Panc1 (cell line): ENCODE data around the gene MTUS2.

Experiments
- POLR2AphosphoS5 ChIP-seq: IDR thresholded peaks from 2 replicates; pipeline ENCODE4 v1.6.1; 2012; ENCODE audit warnings: mild to moderate bottlenecking, low read depth, low read length, moderate library complexity
- REST ChIP-seq, 2 experiments: IDR thresholded peaks; 2 replicates each; pipeline ENCODE4 v1.6.1; 2011 to 2012; ENCODE audit warnings: low read depth in 2 of 2, control low read depth in 1 of 2, low read length in 1 of 2, mild to moderate bottlenecking in 1 of 2, moderate library complexity in 1 of 2; ENCODE audit not compliant: insufficient read depth in 1 of 2
- TF ChIP-seq, protein P1 (sequence below): fragments of 450-650 bp; IDR thresholded peaks from 2 replicates; pipeline ENCODE4 v1.5.1; 2017; ENCODE audit warnings: mild to moderate bottlenecking

- TF ChIP-seq, protein P1, sequence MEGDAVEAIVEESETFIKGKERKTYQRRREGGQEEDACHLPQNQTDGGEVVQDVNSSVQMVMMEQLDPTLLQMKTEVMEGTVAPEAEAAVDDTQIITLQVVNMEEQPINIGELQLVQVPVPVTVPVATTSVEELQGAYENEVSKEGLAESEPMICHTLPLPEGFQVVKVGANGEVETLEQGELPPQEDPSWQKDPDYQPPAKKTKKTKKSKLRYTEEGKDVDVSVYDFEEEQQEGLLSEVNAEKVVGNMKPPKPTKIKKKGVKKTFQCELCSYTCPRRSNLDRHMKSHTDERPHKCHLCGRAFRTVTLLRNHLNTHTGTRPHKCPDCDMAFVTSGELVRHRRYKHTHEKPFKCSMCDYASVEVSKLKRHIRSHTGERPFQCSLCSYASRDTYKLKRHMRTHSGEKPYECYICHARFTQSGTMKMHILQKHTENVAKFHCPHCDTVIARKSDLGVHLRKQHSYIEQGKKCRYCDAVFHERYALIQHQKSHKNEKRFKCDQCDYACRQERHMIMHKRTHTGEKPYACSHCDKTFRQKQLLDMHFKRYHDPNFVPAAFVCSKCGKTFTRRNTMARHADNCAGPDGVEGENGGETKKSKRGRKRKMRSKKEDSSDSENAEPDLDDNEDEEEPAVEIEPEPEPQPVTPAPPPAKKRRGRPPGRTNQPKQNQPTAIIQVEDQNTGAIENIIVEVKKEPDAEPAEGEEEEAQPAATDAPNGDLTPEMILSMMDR = peak; percentile 29
- TF ChIP-seq REST (IDR thresholded peaks at IDR 0.05; ENCODE audit: insufficient read depth in 1 of 2, low read depth in 2 of 2, low read length in 1 of 2) (no peak), POLR2AphosphoS5 (no peak)
These were observed 440.5 kb downstream of the MTUS2 start for GRCh38 chr13:29260684-29261083.
